ENCODE measurements around the gene AGPAT2. TPM values are rescaled to one million over a fixed set of nuclear protein-coding genes. Genes with fewer than 3 reads are reported as not detected.
A peak's percentile ranks its signal among the peaks of the same experiment; 100 is the strongest.

Gene AGPAT2
- total RNA-seq, 2 donors from 2014 or later: 94.2 to 275 TPM

DNA sequence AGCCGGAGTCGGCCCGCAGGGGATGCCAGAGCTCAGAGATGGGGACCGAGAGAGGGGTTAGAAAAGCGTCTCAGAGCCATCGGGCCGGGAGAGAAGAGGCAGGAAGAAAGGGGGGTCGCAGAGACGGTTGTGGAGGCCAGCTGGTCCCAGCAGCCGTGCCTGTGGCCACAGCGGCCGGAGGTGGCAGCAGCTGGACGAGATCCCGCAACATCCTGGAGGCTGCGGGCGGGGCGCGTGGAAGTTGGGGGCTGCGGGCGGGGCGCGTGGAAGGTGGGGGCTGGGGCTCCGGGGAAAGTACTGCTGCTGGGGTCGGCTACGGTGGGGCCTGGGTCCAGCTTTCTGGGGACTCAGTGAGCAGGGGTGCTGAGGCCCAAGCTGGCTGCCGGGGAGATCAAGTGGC lies 59.0 kb downstream of the AGPAT2 start:
- Histone ChIP-seq H3K4me1 (peaks cover 69% of the 10 kb centered on the region), H3K27ac (no peak overlapping the region), H3K36me3 (replicated peaks in 1 of 2; ENCODE audit: insufficient read depth in 1 of 2, low read depth in 2 of 2) (no peaks in the 10 kb centered on the region), H3K9me3 (no peaks in the 10 kb centered on the region), H3K4me3 (no peak overlapping the region), H3K27me3 (no peaks in the 10 kb centered on the region)
- no peak for DNase-seq
- 58 to 76% methylated on average over 22 to 26 of the region's 26 CpGs for WGBS, 2 donors
- no peak for ATAC-seq
- TF ChIP-seq, protein P1, sequence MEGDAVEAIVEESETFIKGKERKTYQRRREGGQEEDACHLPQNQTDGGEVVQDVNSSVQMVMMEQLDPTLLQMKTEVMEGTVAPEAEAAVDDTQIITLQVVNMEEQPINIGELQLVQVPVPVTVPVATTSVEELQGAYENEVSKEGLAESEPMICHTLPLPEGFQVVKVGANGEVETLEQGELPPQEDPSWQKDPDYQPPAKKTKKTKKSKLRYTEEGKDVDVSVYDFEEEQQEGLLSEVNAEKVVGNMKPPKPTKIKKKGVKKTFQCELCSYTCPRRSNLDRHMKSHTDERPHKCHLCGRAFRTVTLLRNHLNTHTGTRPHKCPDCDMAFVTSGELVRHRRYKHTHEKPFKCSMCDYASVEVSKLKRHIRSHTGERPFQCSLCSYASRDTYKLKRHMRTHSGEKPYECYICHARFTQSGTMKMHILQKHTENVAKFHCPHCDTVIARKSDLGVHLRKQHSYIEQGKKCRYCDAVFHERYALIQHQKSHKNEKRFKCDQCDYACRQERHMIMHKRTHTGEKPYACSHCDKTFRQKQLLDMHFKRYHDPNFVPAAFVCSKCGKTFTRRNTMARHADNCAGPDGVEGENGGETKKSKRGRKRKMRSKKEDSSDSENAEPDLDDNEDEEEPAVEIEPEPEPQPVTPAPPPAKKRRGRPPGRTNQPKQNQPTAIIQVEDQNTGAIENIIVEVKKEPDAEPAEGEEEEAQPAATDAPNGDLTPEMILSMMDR (IDR thresholded peaks at IDR 0.05): no peak
- TF ChIP-seq POLR2A (IDR thresholded peaks at IDR 0.05): no peak
- intact Hi-C loops (cut with DNase I): loop anchor here (2.0 to 5.0 kb wide), 2 partner anchors 86 to 137 kb away; no protein-coding TSS in a partner anchor

GRCh38 chr9:136627703-136628102 lies 59.6 kb downstream of the AGPAT2 start:
- ATAC-seq (no peak), DNase-seq (no peak)
- intact Hi-C loops (cut with DNase I): loop anchor here (2.0 to 5.0 kb wide), 2 partner anchors 85 to 137 kb away; no protein-coding TSS in a partner anchor
- Histone ChIP-seq H3K27me3 (no peaks in the 10 kb centered on the region), H3K27ac (peak overlapping the region in 3 of 4 donors; percentile 63 to 80 (median 79)), H3K36me3 (replicated peaks in 1 of 2; ENCODE audit: insufficient read depth in 1 of 2, low read depth in 2 of 2) (no peaks in the 10 kb centered on the region), H3K9me3 (no peaks in the 10 kb centered on the region), H3K4me1 (peaks cover 69% of the 10 kb centered on the region), H3K4me3 (no peak overlapping the region)
- TF ChIP-seq, protein P1 (IDR thresholded peaks at IDR 0.05): no peak
- 81 to 82% methylated on average over 7 to 15 of the region's 17 CpGs for WGBS, 2 donors

- Histone ChIP-seq H3K4me3 (no peak overlapping the region), H3K9me3 (no peaks in the 10 kb centered on the region), H3K27ac (peak overlapping the region; percentile 26 to 80 (median 71)), H3K4me1 (peaks cover 69% of the 10 kb centered on the region), H3K36me3 (replicated peaks in 1 of 2; ENCODE audit: insufficient read depth in 1 of 2, low read depth in 2 of 2) (no peaks in the 10 kb centered on the region), H3K27me3 (no peaks in the 10 kb centered on the region)
- peak; percentile 65 for ATAC-seq
- intact Hi-C loops (cut with DNase I): loop anchor here (5.0 kb wide), 1 partner anchor 85 kb away; no protein-coding TSS in a partner anchor
- peak; percentile 74 to 92 (median 86) for DNase-seq
- TF ChIP-seq, protein P1 (IDR thresholded peaks at IDR 0.05): peak in 4 of 7 experiments; percentile 15 to 44 (median 30)
- TF ChIP-seq POLR2A (IDR thresholded peaks at IDR 0.05): no peak
- WGBS, 2 donors: 33 to 34% methylated on average over 9 to 20 of the region's 25 CpGs
These were observed 60.3 kb downstream of the AGPAT2 start for GRCh38 chr9:136626740-136627642.

GRCh38 chr9:136626066-136626725 lies 61.1 kb downstream of the AGPAT2 start:
- intact Hi-C loops (cut with DNase I): loop anchor here (5.0 kb wide), 1 partner anchor 84 kb away; no protein-coding TSS in a partner anchor
- Histone ChIP-seq H3K4me3 (no peak overlapping the region), H3K27ac (peak overlapping the region; percentile 26 to 80 (median 74)), H3K36me3 (replicated peaks in 1 of 2; ENCODE audit: insufficient read depth in 1 of 2, low read depth in 2 of 2) (no peaks in the 10 kb centered on the region), H3K27me3 (no peaks in the 10 kb centered on the region), H3K9me3 (no peaks in the 10 kb centered on the region), H3K4me1 (peaks cover 69% of the 10 kb centered on the region)
- DNase-seq (peak; percentile 59 to 88 (median 78)), ATAC-seq (peak; percentile 30)
- TF ChIP-seq, protein P1 (IDR thresholded peaks at IDR 0.05): no peak
- no peak for TF ChIP-seq POLR2A (IDR thresholded peaks at IDR 0.05)
- WGBS, 2 donors: 38% methylated on average over 29 of the region's 30 CpGs; no CpG with 5 or more reads in 1 of the 2 donors

Measured in body of pancreas (tissue), 4 donors.